CD4-positive, CD25-positive, alpha-beta regulatory T cell (primary cell): ENCODE measurements around the gene PTAFR. TPM values are rescaled to one million over a fixed set of nuclear protein-coding genes. Genes with fewer than 3 reads are reported as not detected.
"Not testable (repeated sequence)": the region's sequence is repeated elsewhere in the genome, so short reads cannot be mapped to it uniquely, and the experiment has no call there.

Experiments
- ATAC-seq, 2 donors: fragments of 150-1000 bp; cut with Tn5 transposase; one replicate each; pipeline ENCODE4 v1.10.0; 2021; ENCODE audit warnings: low read depth in 2 of 2, moderate number of reproducible peaks in 2 of 2, moderate library complexity in 1 of 2
- DNase-seq, 3 donors: peaks; one replicate each; pipeline versions ENCODE4 v3.0.0 to v3.0.0-alpha.2; 2012 to 2022; ENCODE audit warnings: mixed read lengths in 1 of 3
- H3K27ac ChIP-seq: one replicate; pipeline ENCODE4 v1.7.0; 2013; ENCODE audit warnings: mild to moderate bottlenecking, low read length; ENCODE audit not compliant: insufficient read depth, poor library complexity, severe bottlenecking
- H3K27me3 ChIP-seq: one replicate; pipeline ENCODE4 v1.7.0; 2013; ENCODE audit warnings: low read length; ENCODE audit not compliant: control insufficient read depth, insufficient read depth
- H3K36me3 ChIP-seq: one replicate; pipeline ENCODE4 v1.7.0; 2013; ENCODE audit warnings: mild to moderate bottlenecking, low read length, moderate library complexity; ENCODE audit not compliant: control insufficient read depth, insufficient read depth
- H3K4me1 ChIP-seq: 2 replicates; pipeline ENCODE4 v1.7.0; 2013; ENCODE audit warnings: mild to moderate bottlenecking, low read length; ENCODE audit not compliant: insufficient read depth, control insufficient read depth, poor library complexity, severe bottlenecking
- H3K4me3 ChIP-seq: one replicate; pipeline ENCODE4 v1.7.0; 2013; ENCODE audit warnings: low read depth, mild to moderate bottlenecking, low read length, moderate library complexity
- H3K9me3 ChIP-seq, 2 experiments: 1 replicate in 1 of 2; 2 replicates in 1 of 2; pipeline ENCODE4 v1.7.0; 2013; ENCODE audit warnings: low read length in 2 of 2, mild to moderate bottlenecking in 1 of 2, moderate library complexity in 1 of 2; ENCODE audit not compliant: control insufficient read depth in 2 of 2
- H3K27ac Mint-ChIP-seq, 3 donors: one replicate each; pipeline ENCODE4 v1.8.0; 2020 to 2022; ENCODE audit warnings: mild to moderate bottlenecking in 3 of 3, mixed read lengths in 3 of 3, moderate library complexity in 2 of 3
- H3K27me3 Mint-ChIP-seq: one replicate; pipeline ENCODE4 v1.8.0; 2022; ENCODE audit warnings: mild to moderate bottlenecking, mixed read lengths
- H3K36me3 Mint-ChIP-seq: one replicate; pipeline ENCODE4 v1.8.0; 2020; ENCODE audit warnings: mixed read lengths
- H3K4me1 Mint-ChIP-seq, 4 donors: one replicate each; pipeline ENCODE4 v1.8.0; 2020 to 2022; ENCODE audit warnings: mixed read lengths in 4 of 4, mild to moderate bottlenecking in 1 of 4
- H3K4me3 Mint-ChIP-seq, 4 donors: one replicate each; pipeline ENCODE4 v1.8.0; 2020 to 2022; ENCODE audit warnings: mild to moderate bottlenecking in 4 of 4, mixed read lengths in 4 of 4, moderate library complexity in 3 of 4
- H3K9me3 Mint-ChIP-seq, 7 donors: one replicate each; pipeline ENCODE4 v1.8.0; 2020 to 2022; ENCODE audit warnings: mixed read lengths in 7 of 7, mild to moderate bottlenecking in 3 of 7, moderate library complexity in 2 of 7
- polyA plus RNA-seq, 4 donors: library from polyadenylated mRNA; unstranded; fragments of 300-500 nt; fragmentation: Illumina TruSeq; gene quantifications; one replicate each; pipeline ENCODE4 v1.2.3, GENCODE V29; 2021
- total RNA-seq: library from RNA; stranded (reverse); gene quantifications from one replicate; pipeline ENCODE4 v1.2.3, GENCODE V29; 2022

The PTAFR gene
- total and polyA plus RNA-seq, 5 donors from 2014 or later, result 0.15 to 0.84 (median 0.50) TPM

GRCh38 chr1:28148880-28149195 is 27.7 kb downstream of the PTAFR start:
- Mint-ChIP-seq H3K4me1 (peaks cover 0 to 3% (median 0%) of the 10 kb centered on the region in 4 donors), H3K36me3 (peaks cover 10% of the 10 kb centered on the region), H3K9me3 (peaks cover 0 to 1% (median 0%) of the 10 kb centered on the region in 7 donors), H3K27ac (no peak overlapping the region), H3K4me3 (no peak overlapping the region), H3K27me3 (peaks cover 14% of the 10 kb centered on the region)
- no peak for ATAC-seq
- Histone ChIP-seq H3K4me3 (no peak overlapping the region), H3K36me3 (no peaks in the 10 kb centered on the region), H3K27me3 (no peaks in the 10 kb centered on the region), H3K27ac (no peak overlapping the region), H3K4me1 (no peaks in the 10 kb centered on the region), H3K9me3 (no peaks in the 10 kb centered on the region)
- DNase-seq, result no peak

- no peak overlapping the region for H3K4me3 ChIP-seq
- no peaks in the 10 kb centered on the region for H3K9me3 ChIP-seq
- Mint-ChIP-seq H3K27ac (peak overlapping the region in 1 of 3 donors; percentile 56), H3K9me3 (no peaks in the 10 kb centered on the region), H3K4me3 (no peak overlapping the region), H3K36me3 (peaks cover 10% of the 10 kb centered on the region), H3K27me3 (peaks cover 10% of the 10 kb centered on the region), H3K4me1 (peaks cover 0 to 3% (median 0%) of the 10 kb centered on the region in 4 donors)
- no peak for DNase-seq
- H3K27ac ChIP-seq, result no peak overlapping the region
- H3K36me3 ChIP-seq, result no peaks in the 10 kb centered on the region
- no peaks in the 10 kb centered on the region for H3K27me3 ChIP-seq
- no peaks in the 10 kb centered on the region for H3K4me1 ChIP-seq
- ATAC-seq, result no peak
Observed at GRCh38 chr1:28147264-28148094, 29.0 kb downstream of the PTAFR start.

- H3K9me3 Mint-ChIP-seq, result no peaks in the 10 kb centered on the region
- H3K27me3 Mint-ChIP-seq, result peaks cover 15% of the 10 kb centered on the region
Observed at GRCh38 chr1:28145728-28146127, 30.8 kb downstream of the PTAFR start.

GRCh38 chr1:28144203-28145135 is 32.0 kb downstream of the PTAFR start:
- H3K4me3 ChIP-seq, result no peak overlapping the region
- H3K4me1 ChIP-seq, result no peaks in the 10 kb centered on the region
- H3K27me3 ChIP-seq, result no peaks in the 10 kb centered on the region
- Mint-ChIP-seq H3K27ac (no peak overlapping the region), H3K4me1 (peaks cover 0 to 3% (median 0%) of the 10 kb centered on the region in 4 donors), H3K4me3 (no peak overlapping the region), H3K36me3 (no peaks in the 10 kb centered on the region), H3K9me3 (no peaks in the 10 kb centered on the region), H3K27me3 (peaks cover 15% of the 10 kb centered on the region)
- DNase-seq (peak in 1 of 3 donors; percentile 46), ATAC-seq (peak; percentile 20 to 48)
- H3K36me3 ChIP-seq, result no peaks in the 10 kb centered on the region
- no peak overlapping the region for H3K27ac ChIP-seq
- no peaks in the 10 kb centered on the region for H3K9me3 ChIP-seq

More at GRCh38 chr1:28145728-28146127, 30.8 kb downstream of the PTAFR start:
- Mint-ChIP-seq H3K36me3 (peaks cover 10% of the 10 kb centered on the region), H3K4me1 (peaks cover 0 to 3% (median 0%) of the 10 kb centered on the region in 4 donors), H3K27ac (no peak overlapping the region), H3K4me3 (no peak overlapping the region)
- Histone ChIP-seq H3K4me1 (no peaks in the 10 kb centered on the region), H3K27me3 (no peaks in the 10 kb centered on the region), H3K27ac (no peak overlapping the region), H3K9me3 (no peaks in the 10 kb centered on the region), H3K36me3 (no peaks in the 10 kb centered on the region), H3K4me3 (no peak overlapping the region)
- no peak for DNase-seq
- ATAC-seq, result no peak

GRCh38 chr1:28143496-28144202 is 32.8 kb downstream of the PTAFR start:
- no peak overlapping the region for H3K27ac Mint-ChIP-seq
- H3K4me1 ChIP-seq, result no peaks in the 10 kb centered on the region
- peaks cover 0 to 3% (median 0%) of the 10 kb centered on the region in 4 donors for H3K4me1 Mint-ChIP-seq
- no peak overlapping the region for H3K4me3 ChIP-seq
- no peaks in the 10 kb centered on the region for H3K36me3 ChIP-seq
- H3K4me3 Mint-ChIP-seq, result no peak overlapping the region
- peaks cover 15% of the 10 kb centered on the region for H3K27me3 Mint-ChIP-seq
- H3K27me3 ChIP-seq, result no peaks in the 10 kb centered on the region
- no peak for ATAC-seq
- no peaks in the 10 kb centered on the region for H3K36me3 Mint-ChIP-seq
- no peaks in the 10 kb centered on the region for H3K9me3 ChIP-seq
- no peak for DNase-seq
- H3K27ac ChIP-seq, result no peak overlapping the region
- H3K9me3 Mint-ChIP-seq, result no peaks in the 10 kb centered on the region

- Histone ChIP-seq H3K4me3 (no peak overlapping the region), H3K27ac (no peak overlapping the region), H3K27me3 (no peaks in the 10 kb centered on the region), H3K36me3 (no peaks in the 10 kb centered on the region), H3K9me3 (no peaks in the 10 kb centered on the region), H3K4me1 (no peaks in the 10 kb centered on the region)
- no peaks in the 10 kb centered on the region for H3K9me3 Mint-ChIP-seq
- peaks cover 20% of the 10 kb centered on the region for H3K27me3 Mint-ChIP-seq
- H3K4me1 Mint-ChIP-seq, result peaks cover 0 to 3% (median 0%) of the 10 kb centered on the region in 4 donors
- no peak for ATAC-seq
- no peak overlapping the region for H3K27ac Mint-ChIP-seq
- H3K36me3 Mint-ChIP-seq, result no peaks in the 10 kb centered on the region
- H3K4me3 Mint-ChIP-seq, result no peak overlapping the region
- DNase-seq, result no peak
Observed at GRCh38 chr1:28141685-28142084, 34.8 kb downstream of the PTAFR start.

- H3K4me1 Mint-ChIP-seq, H3K27ac Mint-ChIP-seq: not testable (repeated sequence)
Observed at GRCh38 chr1:28139866-28140265, 36.6 kb downstream of the PTAFR start.

More at GRCh38 chr1:28139866-28140265, 36.6 kb downstream of the PTAFR start:
- not testable (repeated sequence) for H3K36me3 ChIP-seq, DNase-seq, H3K4me3 Mint-ChIP-seq, H3K4me3 ChIP-seq, H3K9me3 ChIP-seq, H3K4me1 ChIP-seq, H3K27me3 ChIP-seq, H3K27ac ChIP-seq, H3K9me3 Mint-ChIP-seq, H3K36me3 Mint-ChIP-seq, ATAC-seq
- H3K27me3 Mint-ChIP-seq, result peaks cover 28% of the 10 kb centered on the region
